Adipocyte (in vitro differentiated cells): ENCODE data around the gene DNAJC13.
A peak's percentile ranks its signal among the peaks of the same experiment; 100 is the strongest.

Experiments
- DNase-seq: peaks from one replicate; pipeline ENCODE4 v3.0.0-alpha.2; 2015; ENCODE audit warnings: low read depth
- H3K27me3 ChIP-seq: replicated peaks from 2 replicates; pipeline ENCODE4 v1.7.0; 2013; ENCODE audit warnings: mild to moderate bottlenecking, low read length, moderate library complexity; ENCODE audit not compliant: control insufficient read depth, insufficient read depth
- H3K36me3 ChIP-seq: 2 replicates; pipeline ENCODE4 v1.7.0; 2013; ENCODE audit warnings: low read length, mild to moderate bottlenecking, moderate library complexity; ENCODE audit not compliant: control insufficient read depth, insufficient read depth, severe bottlenecking
- H3K4me1 ChIP-seq: 2 replicates; pipeline ENCODE4 v1.7.0; 2013; ENCODE audit warnings: mild to moderate bottlenecking, low read length, moderate library complexity; ENCODE audit not compliant: control insufficient read depth, insufficient read depth
- H3K4me3 ChIP-seq: 2 replicates; pipeline ENCODE4 v1.7.0; 2013; ENCODE audit warnings: mild to moderate bottlenecking, low read length, moderate library complexity
- H3K9ac ChIP-seq: 2 replicates; pipeline ENCODE4 v1.7.0; 2013; ENCODE audit warnings: mild to moderate bottlenecking, low read length, moderate library complexity
- H3K9me3 ChIP-seq: 2 replicates; pipeline ENCODE4 v1.7.0; 2013; ENCODE audit warnings: mild to moderate bottlenecking, low read length, moderate library complexity; ENCODE audit not compliant: control insufficient read depth

Gene DNAJC13

DNA sequence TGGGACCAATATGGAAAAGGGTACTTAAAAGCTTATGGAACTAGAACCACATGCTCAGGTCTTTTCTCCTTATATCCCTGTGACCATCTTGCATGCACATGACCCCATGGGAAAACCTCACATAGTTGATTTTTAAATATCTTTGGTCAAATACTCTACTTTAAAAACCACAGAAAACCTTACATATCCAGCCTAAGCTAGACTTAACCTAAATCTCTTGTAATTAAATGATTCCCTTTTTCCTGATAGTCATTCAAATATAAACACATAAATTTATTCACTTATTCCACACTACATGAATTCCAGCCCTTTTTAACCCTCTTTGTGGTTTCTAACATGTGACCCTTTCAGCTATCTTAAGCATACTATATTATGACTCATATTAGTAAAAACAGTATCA is 46.8 kb downstream of the DNAJC13 start:
- Histone ChIP-seq H3K9me3 (no peaks in the 10 kb centered on the region), H3K4me3 (no peak overlapping the region), H3K27me3 (no peaks in the 10 kb centered on the region), H3K9ac (no peak overlapping the region), H3K36me3 (peaks cover 92% of the 10 kb centered on the region), H3K4me1 (peaks cover 3% of the 10 kb centered on the region)
- peak; percentile 40 for DNase-seq

DNA sequence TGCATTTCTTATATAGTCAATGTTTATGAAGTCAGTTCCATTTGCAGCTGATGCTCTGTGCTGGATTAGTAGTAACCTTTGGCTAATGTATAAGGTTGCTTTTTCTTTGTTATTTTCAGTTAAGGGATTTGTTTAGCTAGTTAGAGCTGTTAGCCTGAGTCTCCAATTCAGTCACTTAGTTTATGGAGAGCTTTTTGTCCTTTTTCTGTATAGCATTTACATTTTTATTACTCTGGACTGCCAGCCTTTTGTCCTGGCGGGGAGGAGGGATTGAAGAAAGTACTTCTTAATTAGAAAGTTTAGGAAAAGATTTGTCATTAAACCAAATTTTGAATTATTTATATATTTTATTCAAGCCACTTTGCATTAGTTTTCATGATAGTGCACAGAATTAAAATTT is 52.0 kb downstream of the DNAJC13 start:
- H3K36me3 ChIP-seq: peaks cover 69% of the 10 kb centered on the region
- DNase-seq: no peak
- no peaks in the 10 kb centered on the region for H3K27me3 ChIP-seq
- H3K4me3 ChIP-seq: no peak overlapping the region
- H3K4me1 ChIP-seq: no peaks in the 10 kb centered on the region
- no peak overlapping the region for H3K9ac ChIP-seq
- H3K9me3 ChIP-seq: no peaks in the 10 kb centered on the region

DNA sequence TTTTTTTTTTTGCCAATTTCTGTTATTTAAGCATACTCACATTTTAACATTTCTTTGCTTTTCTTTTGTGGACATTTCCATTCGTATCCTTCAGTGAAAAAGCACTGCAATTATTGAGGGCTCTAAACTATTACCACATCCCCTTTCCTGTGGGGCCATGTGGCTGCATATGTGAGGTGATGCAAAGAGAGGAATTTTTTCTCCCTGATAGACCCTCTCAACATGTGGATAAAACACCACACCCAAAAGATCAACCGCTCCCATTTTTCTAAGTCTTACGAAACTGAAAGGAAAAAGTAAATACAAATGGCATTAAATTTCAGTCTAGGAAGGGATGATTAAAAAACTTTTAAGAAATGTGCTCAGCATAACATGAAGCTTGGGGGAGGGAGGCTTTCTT is 68.8 kb downstream of the DNAJC13 start:
- Histone ChIP-seq H3K9me3 (no peaks in the 10 kb centered on the region), H3K27me3 (no peaks in the 10 kb centered on the region), H3K9ac (peak overlapping the region; percentile 53), H3K36me3 (peaks cover 71% of the 10 kb centered on the region), H3K4me1 (peaks cover 14% of the 10 kb centered on the region), H3K4me3 (peak overlapping the region; percentile 63)
- peak; percentile 92 for DNase-seq

DNA sequence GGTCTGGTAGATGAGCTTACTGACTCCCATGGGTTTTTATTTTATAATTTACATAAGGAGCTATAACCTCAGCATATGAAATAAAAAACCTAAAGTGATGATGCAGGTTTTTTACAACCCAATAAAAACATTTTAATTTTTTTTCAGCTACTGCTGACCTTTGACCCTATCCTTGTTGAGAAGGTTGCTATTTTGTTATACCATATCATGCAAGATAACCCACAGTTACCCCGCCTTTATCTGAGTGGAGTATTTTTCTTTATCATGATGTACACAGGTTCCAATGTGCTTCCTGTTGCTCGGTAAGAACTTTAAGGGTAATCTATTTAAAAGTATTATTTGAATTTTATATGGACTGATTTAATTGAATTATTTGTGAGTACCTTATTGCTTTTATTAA is 70.8 kb downstream of the DNAJC13 start:
- H3K27me3 ChIP-seq: no peaks in the 10 kb centered on the region
- no peak overlapping the region for H3K4me3 ChIP-seq
- H3K36me3 ChIP-seq: peaks cover 71% of the 10 kb centered on the region

DNA sequence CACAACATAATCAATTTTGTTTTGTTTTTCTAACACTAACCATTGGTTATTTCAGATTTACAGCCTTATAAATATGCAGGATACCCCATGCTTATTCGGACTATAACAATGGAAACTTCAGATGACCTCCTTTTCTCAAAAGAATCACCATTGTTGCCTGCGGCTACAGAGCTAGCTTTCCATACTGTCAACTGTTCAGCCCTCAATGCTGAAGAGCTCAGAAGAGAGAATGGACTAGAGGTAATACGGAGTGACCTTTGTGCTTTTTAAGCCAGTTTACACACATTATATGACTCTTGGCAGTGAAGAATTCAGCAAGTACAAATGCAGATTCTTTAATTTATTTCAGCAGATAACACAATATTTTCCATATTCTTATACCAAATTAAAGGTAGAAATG is 81.8 kb downstream of the DNAJC13 start:
- peaks cover 13% of the 10 kb centered on the region for H3K4me1 ChIP-seq
- no peaks in the 10 kb centered on the region for H3K9me3 ChIP-seq
- H3K9ac ChIP-seq: no peak overlapping the region
- no peaks in the 10 kb centered on the region for H3K27me3 ChIP-seq
- no peak for DNase-seq
- no peak overlapping the region for H3K4me3 ChIP-seq
- peaks cover 97% of the 10 kb centered on the region for H3K36me3 ChIP-seq

More for the DNA sequence above, 70.8 kb downstream of the DNAJC13 start:
- no peak for DNase-seq
- H3K9ac ChIP-seq: no peak overlapping the region
- peaks cover 14% of the 10 kb centered on the region for H3K4me1 ChIP-seq
- no peaks in the 10 kb centered on the region for H3K9me3 ChIP-seq

DNA sequence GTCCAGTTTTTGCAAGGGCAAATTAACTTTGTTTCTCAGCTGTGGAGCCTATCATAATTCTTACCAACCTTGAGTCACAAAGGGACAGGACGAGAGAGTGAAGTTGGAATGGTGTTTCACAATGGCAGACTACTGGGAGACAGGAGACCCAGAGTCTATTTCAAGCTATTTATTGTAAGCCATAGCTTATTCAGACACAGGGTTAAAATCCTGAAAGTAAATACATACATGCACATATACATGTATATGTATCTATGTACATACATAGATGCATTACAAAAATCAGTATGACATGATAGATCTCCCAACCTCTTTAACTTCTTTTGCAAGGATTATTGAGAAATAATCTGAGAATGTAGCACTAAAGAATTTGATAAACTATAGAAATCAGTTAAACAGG is 86.3 kb downstream of the DNAJC13 start:
- H3K4me1 ChIP-seq: peaks cover 18% of the 10 kb centered on the region
- H3K36me3 ChIP-seq: peaks cover 88% of the 10 kb centered on the region

DNA sequence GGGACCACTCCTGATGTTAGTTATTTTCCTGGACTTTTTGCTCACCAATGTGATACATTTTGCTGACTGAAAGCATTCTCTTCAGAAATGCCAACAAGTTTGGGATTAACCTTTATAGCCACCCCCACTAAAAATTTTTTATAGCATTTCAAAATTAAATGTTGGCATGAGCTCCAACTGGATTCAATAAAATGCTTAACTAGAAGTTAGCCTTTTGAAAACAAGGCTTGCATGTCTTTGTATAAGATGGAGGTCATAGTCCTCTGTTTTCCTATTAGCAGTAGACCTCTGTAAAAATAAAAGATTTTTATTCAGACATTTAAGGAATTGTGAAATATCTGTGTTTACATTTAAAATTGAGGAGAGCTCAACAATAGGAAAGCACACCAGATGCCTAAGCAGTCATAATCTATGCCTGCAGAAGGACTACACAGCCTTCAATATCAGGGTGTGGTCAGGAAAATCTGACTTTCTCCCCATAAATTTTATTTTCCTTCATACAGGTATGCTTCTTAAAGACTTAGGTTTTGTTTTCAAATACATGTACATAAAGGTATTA is 87.2 kb downstream of the DNAJC13 start:
- H3K4me1 ChIP-seq: peaks cover 18% of the 10 kb centered on the region
- H3K9me3 ChIP-seq: no peaks in the 10 kb centered on the region
- peak; percentile 68 for DNase-seq
- H3K36me3 ChIP-seq: peaks cover 90% of the 10 kb centered on the region
- no peak overlapping the region for H3K4me3 ChIP-seq
- H3K9ac ChIP-seq: no peak overlapping the region
- no peaks in the 10 kb centered on the region for H3K27me3 ChIP-seq

More for the DNA sequence above, 86.3 kb downstream of the DNAJC13 start:
- Histone ChIP-seq H3K9ac (no peak overlapping the region), H3K27me3 (no peaks in the 10 kb centered on the region), H3K4me3 (no peak overlapping the region), H3K9me3 (no peaks in the 10 kb centered on the region)
- DNase-seq: no peak

DNA sequence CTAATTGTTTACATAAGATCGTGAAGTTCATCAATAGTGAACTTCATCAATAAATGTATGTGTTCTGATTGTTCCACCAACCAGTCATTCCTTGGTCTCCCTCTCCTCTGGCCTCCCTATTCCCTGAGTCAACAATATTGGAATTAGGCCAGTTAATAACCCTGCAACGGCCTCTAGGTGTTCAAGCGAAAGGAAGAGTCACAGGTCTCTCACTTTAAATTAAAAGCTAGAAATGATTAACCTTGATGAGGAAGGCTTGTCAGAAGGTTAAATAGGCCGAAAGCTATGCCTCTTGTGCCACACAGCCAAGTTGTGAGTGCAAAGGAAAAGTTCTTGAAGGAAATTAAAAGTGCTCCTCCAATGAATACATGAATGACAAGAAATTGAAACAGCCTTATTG is 90.4 kb downstream of the DNAJC13 start:
- Histone ChIP-seq H3K9me3 (no peaks in the 10 kb centered on the region), H3K9ac (no peak overlapping the region), H3K4me3 (no peak overlapping the region), H3K27me3 (no peaks in the 10 kb centered on the region), H3K4me1 (peaks cover 12% of the 10 kb centered on the region), H3K36me3 (peaks cover 85% of the 10 kb centered on the region)
- no peak for DNase-seq

DNA sequence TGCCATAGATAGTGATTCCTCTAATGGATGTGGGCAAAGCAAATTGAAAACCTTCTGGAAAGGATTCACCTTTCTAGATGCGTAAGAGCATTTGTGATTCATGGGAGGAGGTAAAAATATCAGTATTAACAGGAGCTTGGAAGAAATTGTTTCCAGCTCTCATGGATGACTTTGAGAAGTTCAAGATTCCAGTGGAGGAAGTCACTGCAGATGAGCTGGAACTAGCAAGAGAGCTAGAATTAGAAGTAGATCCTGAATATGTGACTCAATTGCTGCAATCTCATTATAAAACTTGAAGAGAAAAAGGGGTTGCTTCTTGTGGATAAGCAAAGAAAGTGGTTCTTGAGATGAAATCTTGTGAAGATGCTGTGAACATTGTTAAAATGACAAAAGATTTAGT is 91.8 kb downstream of the DNAJC13 start:
- Histone ChIP-seq H3K4me3 (no peak overlapping the region), H3K27me3 (no peaks in the 10 kb centered on the region), H3K9ac (no peak overlapping the region), H3K36me3 (peaks cover 82% of the 10 kb centered on the region), H3K9me3 (no peaks in the 10 kb centered on the region), H3K4me1 (peaks cover 5% of the 10 kb centered on the region)
- peak; percentile 17 for DNase-seq

DNA sequence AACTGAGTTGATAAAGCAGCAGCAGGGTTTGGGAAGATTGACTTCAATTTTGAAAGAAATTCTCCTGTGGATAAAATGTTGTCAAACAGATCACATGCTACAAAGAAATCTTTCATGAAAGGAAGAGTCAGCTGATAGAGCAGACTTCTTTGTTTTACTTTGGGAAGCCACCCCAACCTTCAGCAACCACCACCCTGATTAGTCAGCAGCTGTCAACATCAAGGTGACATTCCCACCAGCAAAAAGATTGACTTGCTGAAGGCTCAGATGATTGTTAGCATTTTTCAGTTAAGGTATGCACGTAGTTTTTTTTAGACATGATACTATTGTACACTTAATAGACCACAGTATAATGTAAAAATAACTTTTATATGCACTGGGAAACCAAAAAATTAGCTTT is 92.2 kb downstream of the DNAJC13 start:
- H3K36me3 ChIP-seq: peaks cover 84% of the 10 kb centered on the region
- no peak for DNase-seq
- H3K9ac ChIP-seq: no peak overlapping the region

DNA sequence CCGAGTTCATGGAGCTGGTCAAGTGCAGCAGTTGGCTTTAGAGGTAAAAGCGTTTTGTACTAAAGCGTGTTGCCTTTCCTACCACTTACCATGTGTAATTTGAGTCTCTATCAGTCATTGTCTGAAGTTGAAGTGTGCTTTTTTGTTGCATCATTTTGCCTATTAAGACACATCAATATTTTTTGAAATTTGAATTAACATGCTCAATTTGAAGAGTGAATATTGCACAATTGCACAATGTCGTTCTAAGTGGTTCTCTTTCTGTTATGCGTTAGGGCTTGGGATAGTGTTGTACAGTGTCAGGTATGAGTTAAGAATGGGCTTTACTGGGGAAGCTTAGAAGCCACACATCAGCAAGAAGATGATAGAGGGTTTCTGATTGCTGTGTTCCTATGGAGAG is 95.8 kb downstream of the DNAJC13 start:
- Histone ChIP-seq H3K9me3 (no peaks in the 10 kb centered on the region), H3K27me3 (no peaks in the 10 kb centered on the region), H3K4me3 (no peak overlapping the region), H3K4me1 (no peaks in the 10 kb centered on the region), H3K36me3 (peaks cover 92% of the 10 kb centered on the region), H3K9ac (no peak overlapping the region)
- no peak for DNase-seq

More for the DNA sequence above, 92.2 kb downstream of the DNAJC13 start:
- Histone ChIP-seq H3K9me3 (no peaks in the 10 kb centered on the region), H3K27me3 (no peaks in the 10 kb centered on the region), H3K4me3 (no peak overlapping the region), H3K4me1 (peaks cover 1% of the 10 kb centered on the region)

DNA sequence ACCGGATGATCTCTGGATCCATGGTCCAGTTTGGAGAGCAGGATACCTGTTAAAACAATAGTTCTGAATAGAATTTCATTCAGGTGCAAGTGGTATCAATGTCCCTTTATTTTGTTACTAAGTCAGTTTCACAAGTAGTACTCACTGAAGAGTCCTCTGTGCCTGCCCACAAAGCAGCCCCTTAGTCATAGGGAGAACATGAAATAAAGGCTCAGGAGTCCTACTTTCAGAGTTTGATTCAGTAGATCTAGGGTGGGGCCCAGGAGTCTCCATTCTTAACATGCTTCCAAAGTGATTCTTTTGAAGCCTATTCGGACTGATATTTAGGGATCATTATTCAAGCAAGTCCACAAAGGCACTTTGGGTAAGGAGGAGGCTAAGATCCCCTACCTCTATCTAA is 100.0 kb downstream of the DNAJC13 start:
- Histone ChIP-seq H3K4me3 (no peak overlapping the region), H3K9ac (no peak overlapping the region), H3K36me3 (peaks cover 91% of the 10 kb centered on the region), H3K27me3 (no peaks in the 10 kb centered on the region), H3K4me1 (peaks cover 3% of the 10 kb centered on the region), H3K9me3 (no peaks in the 10 kb centered on the region)
- no peak for DNase-seq
